HepG2 (cell line): Measurements from ENCODE around the gene APOC1. TPM values are rescaled to one million over a fixed set of nuclear protein-coding genes. Genes with fewer than 3 reads are reported as not detected.
A peak's percentile ranks its signal among the peaks of the same experiment; 100 is the strongest.

Experiments used
- CEBPB ChIP-seq: IDR thresholded peaks from 2 replicates; pipeline ENCODE4 v1.6.1; 2011; ENCODE audit warnings: low read depth, low read length, improper control_type of control experiment, borderline replicate concordance
- CENPX ChIP-seq: sonication (generic); formaldehyde crosslinking; IDR thresholded peaks from 2 replicates; pipeline ENCODE4 v1.9.0; 2021; ENCODE audit warnings: mild to moderate bottlenecking, missing genetic modification reagents, moderate library complexity
- KDM5B ChIP-seq: sonication (generic); formaldehyde crosslinking; IDR thresholded peaks from 2 replicates; pipeline ENCODE4 v1.4.0; 2020; ENCODE audit warnings: missing genetic modification reagents, mild to moderate bottlenecking, borderline replicate concordance
- SMYD3 ChIP-seq: sonication (generic); formaldehyde crosslinking; IDR thresholded peaks from 2 replicates; pipeline ENCODE4 v1.8.1; 2023; ENCODE audit warnings: mild to moderate bottlenecking, missing genetic modification reagents
- ZFY ChIP-seq: sonication (generic); formaldehyde crosslinking; IDR thresholded peaks from 2 replicates; pipeline ENCODE4 v1.4.0; 2020; ENCODE audit warnings: missing genetic modification reagents
- ZNF263 ChIP-seq: sonication (generic); formaldehyde crosslinking; IDR thresholded peaks from 2 replicates; pipeline ENCODE4 v1.4.0; 2020; ENCODE audit warnings: missing genetic modification reagents
- ZNF770 ChIP-seq: sonication (generic); formaldehyde crosslinking; IDR thresholded peaks from 2 replicates; pipeline ENCODE4 v1.5.0; 2020; ENCODE audit warnings: mild to moderate bottlenecking, missing genetic modification reagents
- ZNF839 ChIP-seq: sonication (generic); formaldehyde crosslinking; IDR thresholded peaks from 2 replicates; pipeline ENCODE4 v1.4.0; 2020; ENCODE audit warnings: missing genetic modification reagents, mild to moderate bottlenecking, borderline replicate concordance
- ZSCAN5A ChIP-seq: sonication (generic); formaldehyde crosslinking; IDR thresholded peaks from 2 replicates; pipeline ENCODE4 v1.8.0; 2022; ENCODE audit warnings: mild to moderate bottlenecking, missing genetic modification reagents, borderline replicate concordance
- polyA plus RNA-seq, 8 experiments: library from polyadenylated mRNA; depleted of rRNA in 3 of 8; stranded (reverse) in 7 of 8; unstranded in 1 of 8; fragments of >200 nt; fragmentation: Illumina TruSeq in 4 of 8; extraction: Trizol in 4 of 8; gene quantifications; 2 replicates each; pipeline versions ENCODE4 v1.2.1 to v1.2.3, GENCODE V29; 2011 to 2016; ENCODE audit warnings: low read depth in 4 of 8, missing spikeins in 1 of 8, mixed read lengths in 1 of 8; ENCODE audit not compliant: insufficient read depth in 1 of 8
- total RNA-seq, 5 experiments: library from RNA; depleted of rRNA; stranded (reverse); fragments of >200 nt; fragmentation: Illumina TruSeq; extraction: Trizol; gene quantifications; 2 replicates each; pipeline ENCODE4 v1.2.3, GENCODE V29; 2016; ENCODE audit warnings: low read depth in 1 of 5
- TF ChIP-seq, protein P1 (sequence below): sonication (generic); formaldehyde crosslinking; IDR thresholded peaks from 2 replicates; pipeline ENCODE4 v1.5.0; 2020; ENCODE audit warnings: mild to moderate bottlenecking, missing genetic modification reagents, borderline replicate concordance
- TF ChIP-seq, protein P2 (sequence below): sonication (generic); formaldehyde crosslinking; conservative IDR thresholded peaks from 2 replicates; pipeline ENCODE4 v1.4.0; 2020; ENCODE audit warnings: mild to moderate bottlenecking, missing genetic modification reagents, moderate library complexity
- TF ChIP-seq, protein P3 (sequence below): sonication (generic); formaldehyde crosslinking; IDR thresholded peaks from 2 replicates; pipeline ENCODE4 v1.4.0; 2020; ENCODE audit warnings: missing genetic modification reagents

The APOC1 gene
- total and polyA plus RNA-seq, 2 of the 13 experiments (the other 11 are each of a cell fraction or from before 2014, with no cell fraction given), result 600 to 1,235 TPM

DNA sequence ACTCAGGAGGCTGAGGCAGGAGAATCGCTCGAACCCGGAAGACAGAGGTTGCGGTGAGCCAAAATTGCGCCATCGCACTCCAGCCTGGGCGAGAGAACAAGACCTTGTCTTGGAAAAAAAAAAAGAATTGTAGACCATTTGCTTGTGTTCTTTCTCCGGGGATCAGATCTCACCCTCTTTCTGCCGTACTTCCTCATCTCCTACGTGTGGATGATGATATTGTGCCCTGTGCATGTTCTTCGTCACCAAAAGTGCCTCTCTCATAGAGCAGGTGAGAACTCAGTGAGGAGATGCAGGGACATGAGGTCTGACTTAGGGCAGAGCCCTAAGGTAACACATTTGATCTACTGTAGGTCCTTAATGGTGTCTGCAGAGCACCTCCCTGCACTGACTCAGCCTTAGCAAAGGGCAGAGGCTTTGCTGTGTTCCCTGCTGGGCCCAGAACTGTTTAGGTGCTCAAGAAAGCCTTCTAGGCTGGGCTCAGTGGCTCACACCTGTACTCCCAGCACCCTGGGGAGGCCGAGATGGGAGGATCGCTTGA, 32.7 kb downstream of the APOC1 start (continued):
- TF ChIP-seq, protein P1, sequence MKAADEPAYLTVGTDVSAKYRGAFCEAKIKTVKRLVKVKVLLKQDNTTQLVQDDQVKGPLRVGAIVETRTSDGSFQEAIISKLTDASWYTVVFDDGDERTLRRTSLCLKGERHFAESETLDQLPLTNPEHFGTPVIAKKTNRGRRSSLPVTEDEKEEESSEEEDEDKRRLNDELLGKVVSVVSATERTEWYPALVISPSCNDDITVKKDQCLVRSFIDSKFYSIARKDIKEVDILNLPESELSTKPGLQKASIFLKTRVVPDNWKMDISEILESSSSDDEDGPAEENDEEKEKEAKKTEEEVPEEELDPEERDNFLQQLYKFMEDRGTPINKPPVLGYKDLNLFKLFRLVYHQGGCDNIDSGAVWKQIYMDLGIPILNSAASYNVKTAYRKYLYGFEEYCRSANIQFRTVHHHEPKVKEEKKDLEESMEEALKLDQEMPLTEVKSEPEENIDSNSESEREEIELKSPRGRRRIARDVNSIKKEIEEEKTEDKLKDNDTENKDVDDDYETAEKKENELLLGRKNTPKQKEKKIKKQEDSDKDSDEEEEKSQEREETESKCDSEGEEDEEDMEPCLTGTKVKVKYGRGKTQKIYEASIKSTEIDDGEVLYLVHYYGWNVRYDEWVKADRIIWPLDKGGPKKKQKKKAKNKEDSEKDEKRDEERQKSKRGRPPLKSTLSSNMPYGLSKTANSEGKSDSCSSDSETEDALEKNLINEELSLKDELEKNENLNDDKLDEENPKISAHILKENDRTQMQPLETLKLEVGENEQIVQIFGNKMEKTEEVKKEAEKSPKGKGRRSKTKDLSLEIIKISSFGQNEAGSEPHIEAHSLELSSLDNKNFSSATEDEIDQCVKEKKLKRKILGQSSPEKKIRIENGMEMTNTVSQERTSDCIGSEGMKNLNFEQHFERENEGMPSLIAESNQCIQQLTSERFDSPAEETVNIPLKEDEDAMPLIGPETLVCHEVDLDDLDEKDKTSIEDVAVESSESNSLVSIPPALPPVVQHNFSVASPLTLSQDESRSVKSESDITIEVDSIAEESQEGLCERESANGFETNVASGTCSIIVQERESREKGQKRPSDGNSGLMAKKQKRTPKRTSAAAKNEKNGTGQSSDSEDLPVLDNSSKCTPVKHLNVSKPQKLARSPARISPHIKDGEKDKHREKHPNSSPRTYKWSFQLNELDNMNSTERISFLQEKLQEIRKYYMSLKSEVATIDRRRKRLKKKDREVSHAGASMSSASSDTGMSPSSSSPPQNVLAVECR (CRISPR knock-in tag), result 0 out of 2 replicates have a peak, but pooled peaks have one; percentile 31
- TF ChIP-seq, protein P2, sequence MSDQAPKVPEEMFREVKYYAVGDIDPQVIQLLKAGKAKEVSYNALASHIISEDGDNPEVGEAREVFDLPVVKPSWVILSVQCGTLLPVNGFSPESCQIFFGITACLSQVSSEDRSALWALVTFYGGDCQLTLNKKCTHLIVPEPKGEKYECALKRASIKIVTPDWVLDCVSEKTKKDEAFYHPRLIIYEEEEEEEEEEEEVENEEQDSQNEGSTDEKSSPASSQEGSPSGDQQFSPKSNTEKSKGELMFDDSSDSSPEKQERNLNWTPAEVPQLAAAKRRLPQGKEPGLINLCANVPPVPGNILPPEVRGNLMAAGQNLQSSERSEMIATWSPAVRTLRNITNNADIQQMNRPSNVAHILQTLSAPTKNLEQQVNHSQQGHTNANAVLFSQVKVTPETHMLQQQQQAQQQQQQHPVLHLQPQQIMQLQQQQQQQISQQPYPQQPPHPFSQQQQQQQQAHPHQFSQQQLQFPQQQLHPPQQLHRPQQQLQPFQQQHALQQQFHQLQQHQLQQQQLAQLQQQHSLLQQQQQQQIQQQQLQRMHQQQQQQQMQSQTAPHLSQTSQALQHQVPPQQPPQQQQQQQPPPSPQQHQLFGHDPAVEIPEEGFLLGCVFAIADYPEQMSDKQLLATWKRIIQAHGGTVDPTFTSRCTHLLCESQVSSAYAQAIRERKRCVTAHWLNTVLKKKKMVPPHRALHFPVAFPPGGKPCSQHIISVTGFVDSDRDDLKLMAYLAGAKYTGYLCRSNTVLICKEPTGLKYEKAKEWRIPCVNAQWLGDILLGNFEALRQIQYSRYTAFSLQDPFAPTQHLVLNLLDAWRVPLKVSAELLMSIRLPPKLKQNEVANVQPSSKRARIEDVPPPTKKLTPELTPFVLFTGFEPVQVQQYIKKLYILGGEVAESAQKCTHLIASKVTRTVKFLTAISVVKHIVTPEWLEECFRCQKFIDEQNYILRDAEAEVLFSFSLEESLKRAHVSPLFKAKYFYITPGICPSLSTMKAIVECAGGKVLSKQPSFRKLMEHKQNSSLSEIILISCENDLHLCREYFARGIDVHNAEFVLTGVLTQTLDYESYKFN (CRISPR knock-in tag), result no peak
- peak; percentile 82 for TF ChIP-seq ZNF770
- peak; percentile 7; the same call in 1 of the 2 replicates for TF ChIP-seq ZNF263 (CRISPR knock-in tag)
- TF ChIP-seq, protein P3, sequence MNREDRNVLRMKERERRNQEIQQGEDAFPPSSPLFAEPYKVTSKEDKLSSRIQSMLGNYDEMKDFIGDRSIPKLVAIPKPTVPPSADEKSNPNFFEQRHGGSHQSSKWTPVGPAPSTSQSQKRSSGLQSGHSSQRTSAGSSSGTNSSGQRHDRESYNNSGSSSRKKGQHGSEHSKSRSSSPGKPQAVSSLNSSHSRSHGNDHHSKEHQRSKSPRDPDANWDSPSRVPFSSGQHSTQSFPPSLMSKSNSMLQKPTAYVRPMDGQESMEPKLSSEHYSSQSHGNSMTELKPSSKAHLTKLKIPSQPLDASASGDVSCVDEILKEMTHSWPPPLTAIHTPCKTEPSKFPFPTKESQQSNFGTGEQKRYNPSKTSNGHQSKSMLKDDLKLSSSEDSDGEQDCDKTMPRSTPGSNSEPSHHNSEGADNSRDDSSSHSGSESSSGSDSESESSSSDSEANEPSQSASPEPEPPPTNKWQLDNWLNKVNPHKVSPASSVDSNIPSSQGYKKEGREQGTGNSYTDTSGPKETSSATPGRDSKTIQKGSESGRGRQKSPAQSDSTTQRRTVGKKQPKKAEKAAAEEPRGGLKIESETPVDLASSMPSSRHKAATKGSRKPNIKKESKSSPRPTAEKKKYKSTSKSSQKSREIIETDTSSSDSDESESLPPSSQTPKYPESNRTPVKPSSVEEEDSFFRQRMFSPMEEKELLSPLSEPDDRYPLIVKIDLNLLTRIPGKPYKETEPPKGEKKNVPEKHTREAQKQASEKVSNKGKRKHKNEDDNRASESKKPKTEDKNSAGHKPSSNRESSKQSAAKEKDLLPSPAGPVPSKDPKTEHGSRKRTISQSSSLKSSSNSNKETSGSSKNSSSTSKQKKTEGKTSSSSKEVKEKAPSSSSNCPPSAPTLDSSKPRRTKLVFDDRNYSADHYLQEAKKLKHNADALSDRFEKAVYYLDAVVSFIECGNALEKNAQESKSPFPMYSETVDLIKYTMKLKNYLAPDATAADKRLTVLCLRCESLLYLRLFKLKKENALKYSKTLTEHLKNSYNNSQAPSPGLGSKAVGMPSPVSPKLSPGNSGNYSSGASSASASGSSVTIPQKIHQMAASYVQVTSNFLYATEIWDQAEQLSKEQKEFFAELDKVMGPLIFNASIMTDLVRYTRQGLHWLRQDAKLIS (CRISPR knock-in tag), result peak; percentile 69; the same call in 1 of the 2 replicates
- TF ChIP-seq KDM5B (CRISPR knock-in tag), result no peak
- TF ChIP-seq CEBPB, result peak; percentile 61; the same call in 1 of the 2 replicates
- peak; percentile 32; the same call in 1 of the 2 replicates for TF ChIP-seq ZFY (CRISPR knock-in tag)
- TF ChIP-seq SMYD3 (CRISPR knock-in tag), result peak; percentile 39; the same call in 1 of the 2 replicates
- no peak for TF ChIP-seq CENPX
- TF ChIP-seq ZNF839 (CRISPR knock-in tag), result no peak
- TF ChIP-seq ZSCAN5A (CRISPR knock-in tag), result 0 out of 2 replicates have a peak, but pooled peaks have one; percentile 35
